AG10803 (cell line): ENCODE data around the gene TAF1C.

Experiments used
- DNase-seq: peaks from one replicate; pipeline ENCODE4 v3.0.0; 2010; ENCODE audit warnings: low read depth
- H3K4me3 ChIP-seq: 2 replicates; pipeline ENCODE4 v1.5.1; 2011; ENCODE audit warnings: mild to moderate bottlenecking, low read length, control low read depth
- CTCF ChIP-seq: conservative IDR thresholded peaks from 2 replicates; pipeline ENCODE4 v1.5.1; 2011; ENCODE audit warnings: mild to moderate bottlenecking, low read length, control low read depth, inconsistent platforms

Gene TAF1C

DNA sequence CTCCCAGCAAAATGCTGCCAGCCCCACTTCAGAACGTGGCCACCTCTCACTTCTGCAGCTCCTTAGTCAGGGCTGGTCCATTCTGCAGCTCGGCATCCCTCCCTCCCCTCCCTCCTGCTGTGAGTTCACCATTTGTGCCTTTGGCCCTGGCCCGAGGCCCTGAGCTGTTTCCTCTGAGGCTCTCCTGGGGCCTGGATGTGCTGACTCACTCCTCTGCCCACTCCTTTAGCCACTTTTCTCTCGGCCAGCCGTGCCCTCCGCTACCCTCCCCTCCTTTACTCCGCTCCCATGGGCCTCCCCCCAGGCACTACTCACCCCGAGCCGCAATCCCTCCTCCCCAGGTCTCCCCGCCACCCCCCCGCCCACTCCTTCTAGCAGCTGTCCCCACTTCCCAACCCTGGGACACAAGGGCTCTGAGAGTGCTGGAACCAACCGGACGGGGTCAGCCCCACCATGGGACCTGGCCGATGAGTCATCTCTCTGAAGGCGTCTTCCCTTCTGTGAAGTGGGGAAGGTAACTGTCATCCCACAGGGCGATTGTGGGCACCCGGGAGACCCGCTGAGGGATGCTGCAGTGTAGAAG lies 41.5 kb upstream of the TAF1C start:
- no peak for TF ChIP-seq CTCF
- peak; percentile 83 for DNase-seq
- no peak overlapping the region for H3K4me3 ChIP-seq

- DNase-seq: no peak
- no peak for TF ChIP-seq CTCF
- H3K4me3 ChIP-seq: no peak overlapping the region
These were observed 40.7 kb upstream of the TAF1C start for GRCh38 chr16:84227548-84227947.

DNA sequence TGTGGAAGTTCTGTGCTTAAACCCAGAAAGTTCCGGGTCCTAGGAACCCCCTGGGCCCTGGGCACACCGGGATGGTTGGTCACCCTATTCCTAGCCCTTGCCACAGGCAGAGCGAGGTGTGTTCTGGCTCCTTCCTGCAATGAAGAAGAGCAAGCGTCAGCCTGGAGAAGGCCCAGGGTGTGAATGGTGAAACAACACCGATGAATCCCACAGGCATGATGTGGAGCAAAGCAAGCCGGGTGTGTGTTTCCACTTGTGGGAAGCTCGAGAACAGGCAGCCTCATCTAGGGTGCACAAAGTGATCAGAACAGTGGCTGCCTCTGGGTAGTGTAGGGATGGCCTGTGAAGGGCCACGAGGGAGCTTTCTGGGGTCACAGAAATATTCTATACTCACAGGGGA lies 39.2 kb upstream of the TAF1C start:
- peak; percentile 17 for DNase-seq
- no peak for TF ChIP-seq CTCF
- no peak overlapping the region for H3K4me3 ChIP-seq

- no peak overlapping the region for H3K4me3 ChIP-seq
- TF ChIP-seq CTCF: no peak
- no peak for DNase-seq
These were observed 38.7 kb upstream of the TAF1C start for GRCh38 chr16:84225571-84225970.

- no peak for TF ChIP-seq CTCF
- DNase-seq: no peak
- H3K4me3 ChIP-seq: no peak overlapping the region
These were observed 38.3 kb upstream of the TAF1C start for GRCh38 chr16:84225126-84225525.

DNA sequence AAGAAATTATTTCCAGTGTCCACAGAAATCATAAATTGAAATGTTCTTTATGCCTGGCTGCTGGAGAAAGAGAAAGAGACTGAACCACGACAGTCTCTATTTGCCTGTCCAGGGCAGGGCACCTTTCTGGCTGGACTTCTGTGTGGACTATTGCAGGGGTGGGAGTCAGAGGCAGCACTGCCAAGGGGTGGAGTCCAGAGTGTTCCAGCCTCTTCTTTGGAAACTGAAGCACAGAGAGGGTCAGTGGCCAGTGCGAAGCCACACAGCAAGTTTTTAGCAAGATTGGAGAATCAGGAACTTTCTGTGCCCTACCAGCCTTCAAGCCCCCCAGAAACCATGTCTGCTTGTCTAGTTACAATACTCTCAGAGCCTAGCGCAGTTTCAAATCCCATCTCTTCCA lies 37.7 kb upstream of the TAF1C start:
- DNase-seq: no peak
- no peak overlapping the region for H3K4me3 ChIP-seq
- no peak for TF ChIP-seq CTCF

DNA sequence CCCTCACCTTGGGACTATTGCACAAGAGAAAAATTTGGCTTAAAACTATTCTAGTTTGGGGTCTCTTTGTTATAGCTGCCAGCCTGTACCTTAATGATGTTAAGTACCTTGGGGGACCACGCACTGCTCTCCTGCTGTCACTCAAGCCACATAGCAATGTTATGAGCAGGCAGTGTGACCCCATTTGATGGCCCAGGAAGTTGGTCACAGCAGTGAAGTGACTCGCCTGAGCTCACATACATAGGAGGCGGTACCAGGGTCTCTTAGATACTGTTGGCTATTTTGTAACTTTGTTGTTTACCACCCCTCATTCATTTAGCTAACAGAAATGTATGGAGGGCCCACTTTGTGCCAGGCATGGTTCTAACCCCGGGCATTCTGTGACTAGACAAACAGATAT lies 36.6 kb upstream of the TAF1C start:
- TF ChIP-seq CTCF: no peak
- no peak for DNase-seq
- H3K4me3 ChIP-seq: no peak overlapping the region
